ENCODE measurements around the gene IFIT2.

DNA sequence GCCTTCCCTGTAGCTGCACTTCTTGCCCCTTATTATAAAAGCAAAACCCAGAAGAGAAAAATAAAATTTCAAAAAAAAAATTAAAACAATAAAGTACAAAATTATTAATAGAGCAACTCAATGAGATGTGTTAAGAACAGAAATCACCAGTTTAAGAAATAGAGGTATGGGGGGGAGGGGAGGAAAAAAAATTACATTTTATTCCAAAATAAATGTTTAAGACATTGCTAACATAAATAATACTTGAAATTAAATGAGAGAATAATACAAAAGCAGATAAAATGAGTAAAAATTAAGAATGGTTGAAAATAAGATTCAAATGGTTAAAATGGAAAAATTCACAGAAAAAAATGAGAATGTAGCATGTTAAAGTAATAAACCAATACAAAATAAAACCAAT is 3.1 kb downstream of the IFIT2 start:
- TF ChIP-seq, protein P1, sequence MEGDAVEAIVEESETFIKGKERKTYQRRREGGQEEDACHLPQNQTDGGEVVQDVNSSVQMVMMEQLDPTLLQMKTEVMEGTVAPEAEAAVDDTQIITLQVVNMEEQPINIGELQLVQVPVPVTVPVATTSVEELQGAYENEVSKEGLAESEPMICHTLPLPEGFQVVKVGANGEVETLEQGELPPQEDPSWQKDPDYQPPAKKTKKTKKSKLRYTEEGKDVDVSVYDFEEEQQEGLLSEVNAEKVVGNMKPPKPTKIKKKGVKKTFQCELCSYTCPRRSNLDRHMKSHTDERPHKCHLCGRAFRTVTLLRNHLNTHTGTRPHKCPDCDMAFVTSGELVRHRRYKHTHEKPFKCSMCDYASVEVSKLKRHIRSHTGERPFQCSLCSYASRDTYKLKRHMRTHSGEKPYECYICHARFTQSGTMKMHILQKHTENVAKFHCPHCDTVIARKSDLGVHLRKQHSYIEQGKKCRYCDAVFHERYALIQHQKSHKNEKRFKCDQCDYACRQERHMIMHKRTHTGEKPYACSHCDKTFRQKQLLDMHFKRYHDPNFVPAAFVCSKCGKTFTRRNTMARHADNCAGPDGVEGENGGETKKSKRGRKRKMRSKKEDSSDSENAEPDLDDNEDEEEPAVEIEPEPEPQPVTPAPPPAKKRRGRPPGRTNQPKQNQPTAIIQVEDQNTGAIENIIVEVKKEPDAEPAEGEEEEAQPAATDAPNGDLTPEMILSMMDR (IDR thresholded peaks at IDR 0.05; ENCODE audit: extremely low read depth in 1 of 2, insufficient read depth in 1 of 2, low read depth in 1 of 2, low read length in 2 of 2) = no peak
- TF ChIP-seq EZH2 (IDR thresholded peaks at IDR 0.05; ENCODE audit: borderline replicate concordance, low read depth, low read length, severe bottlenecking) (no peak), FOS (IDR thresholded peaks at IDR 0.05; ENCODE audit: borderline replicate concordance, insufficient read depth, low read length) (no peak), POLR2AphosphoS5 (IDR thresholded peaks at IDR 0.05; ENCODE audit: insufficient read depth, low read depth, low read length) (no peak), POLR2A (IDR thresholded peaks at IDR 0.05; ENCODE audit: low read depth, low read length) (no peak), JUN (IDR thresholded peaks at IDR 0.05; ENCODE audit: borderline replicate concordance, insufficient read depth, insufficient read length, low read depth) (no peak), GATA2 (IDR thresholded peaks at IDR 0.05; ENCODE audit: insufficient read depth, insufficient read length, low read depth, low read length) (no peak)
- TF ChIP-seq, protein P2, sequence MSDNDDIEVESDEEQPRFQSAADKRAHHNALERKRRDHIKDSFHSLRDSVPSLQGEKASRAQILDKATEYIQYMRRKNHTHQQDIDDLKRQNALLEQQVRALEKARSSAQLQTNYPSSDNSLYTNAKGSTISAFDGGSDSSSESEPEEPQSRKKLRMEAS (IDR thresholded peaks at IDR 0.05; ENCODE audit: insufficient read depth, insufficient read length) = no peak

All from endothelial cell of umbilical vein (primary cell).